ENCODE results near the gene MYOM1. TPM values are rescaled to one million over a fixed set of nuclear protein-coding genes. Genes with fewer than 3 reads are reported as not detected.

MYOM1 gene
- total RNA-seq, 1 experiment from 2014 or later, result 0.92 TPM

DNA sequence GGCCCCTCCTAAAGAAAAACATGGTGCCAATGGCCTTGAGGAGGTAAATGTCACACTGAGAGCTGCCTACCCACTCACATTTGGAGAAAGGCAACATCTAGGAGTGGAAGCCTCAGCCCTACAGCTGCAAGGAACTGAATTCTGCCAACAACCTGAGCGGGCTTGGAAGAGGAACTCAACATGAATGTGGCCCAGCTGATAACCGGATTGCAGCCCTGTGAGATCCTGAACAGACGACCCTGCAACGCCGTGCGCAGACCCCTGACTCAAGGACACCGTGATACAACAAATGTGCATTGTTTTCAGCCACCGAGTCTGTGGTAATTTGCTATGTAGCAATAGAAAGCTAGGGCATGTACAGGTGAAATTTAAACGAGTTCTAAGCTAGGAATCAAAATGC, 99.4 kb downstream of the MYOM1 start:
- Histone ChIP-seq H3K27ac (ENCODE audit: low read length) (no peak overlapping the region), H3K27me3 (ENCODE audit: control insufficient read depth, insufficient read depth, low read length) (no peaks in the 10 kb centered on the region), H3K4me3 (ENCODE audit: low read depth in 2 of 2, low read length in 2 of 2) (no peak overlapping the region), H3K9me3 (ENCODE audit: control insufficient read depth, insufficient read depth, low read depth, low read length) (no peaks in the 10 kb centered on the region), H3K36me3 (ENCODE audit: control insufficient read depth, insufficient read depth, low read length) (no peaks in the 10 kb centered on the region), H3K4me1 (ENCODE audit: control insufficient read depth, insufficient read depth, low read length) (no peaks in the 10 kb centered on the region)
- TF ChIP-seq, protein P1, sequence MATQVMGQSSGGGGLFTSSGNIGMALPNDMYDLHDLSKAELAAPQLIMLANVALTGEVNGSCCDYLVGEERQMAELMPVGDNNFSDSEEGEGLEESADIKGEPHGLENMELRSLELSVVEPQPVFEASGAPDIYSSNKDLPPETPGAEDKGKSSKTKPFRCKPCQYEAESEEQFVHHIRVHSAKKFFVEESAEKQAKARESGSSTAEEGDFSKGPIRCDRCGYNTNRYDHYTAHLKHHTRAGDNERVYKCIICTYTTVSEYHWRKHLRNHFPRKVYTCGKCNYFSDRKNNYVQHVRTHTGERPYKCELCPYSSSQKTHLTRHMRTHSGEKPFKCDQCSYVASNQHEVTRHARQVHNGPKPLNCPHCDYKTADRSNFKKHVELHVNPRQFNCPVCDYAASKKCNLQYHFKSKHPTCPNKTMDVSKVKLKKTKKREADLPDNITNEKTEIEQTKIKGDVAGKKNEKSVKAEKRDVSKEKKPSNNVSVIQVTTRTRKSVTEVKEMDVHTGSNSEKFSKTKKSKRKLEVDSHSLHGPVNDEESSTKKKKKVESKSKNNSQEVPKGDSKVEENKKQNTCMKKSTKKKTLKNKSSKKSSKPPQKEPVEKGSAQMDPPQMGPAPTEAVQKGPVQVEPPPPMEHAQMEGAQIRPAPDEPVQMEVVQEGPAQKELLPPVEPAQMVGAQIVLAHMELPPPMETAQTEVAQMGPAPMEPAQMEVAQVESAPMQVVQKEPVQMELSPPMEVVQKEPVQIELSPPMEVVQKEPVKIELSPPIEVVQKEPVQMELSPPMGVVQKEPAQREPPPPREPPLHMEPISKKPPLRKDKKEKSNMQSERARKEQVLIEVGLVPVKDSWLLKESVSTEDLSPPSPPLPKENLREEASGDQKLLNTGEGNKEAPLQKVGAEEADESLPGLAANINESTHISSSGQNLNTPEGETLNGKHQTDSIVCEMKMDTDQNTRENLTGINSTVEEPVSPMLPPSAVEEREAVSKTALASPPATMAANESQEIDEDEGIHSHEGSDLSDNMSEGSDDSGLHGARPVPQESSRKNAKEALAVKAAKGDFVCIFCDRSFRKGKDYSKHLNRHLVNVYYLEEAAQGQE (IDR thresholded peaks at IDR 0.05; ENCODE audit: insufficient read depth in 1 of 2, low read depth in 2 of 2, low read length in 1 of 2), result no peak
- no peak for TF ChIP-seq TCF7L2 (IDR thresholded peaks at IDR 0.05; ENCODE audit: low read depth, low read length)
- TF ChIP-seq, protein P2, sequence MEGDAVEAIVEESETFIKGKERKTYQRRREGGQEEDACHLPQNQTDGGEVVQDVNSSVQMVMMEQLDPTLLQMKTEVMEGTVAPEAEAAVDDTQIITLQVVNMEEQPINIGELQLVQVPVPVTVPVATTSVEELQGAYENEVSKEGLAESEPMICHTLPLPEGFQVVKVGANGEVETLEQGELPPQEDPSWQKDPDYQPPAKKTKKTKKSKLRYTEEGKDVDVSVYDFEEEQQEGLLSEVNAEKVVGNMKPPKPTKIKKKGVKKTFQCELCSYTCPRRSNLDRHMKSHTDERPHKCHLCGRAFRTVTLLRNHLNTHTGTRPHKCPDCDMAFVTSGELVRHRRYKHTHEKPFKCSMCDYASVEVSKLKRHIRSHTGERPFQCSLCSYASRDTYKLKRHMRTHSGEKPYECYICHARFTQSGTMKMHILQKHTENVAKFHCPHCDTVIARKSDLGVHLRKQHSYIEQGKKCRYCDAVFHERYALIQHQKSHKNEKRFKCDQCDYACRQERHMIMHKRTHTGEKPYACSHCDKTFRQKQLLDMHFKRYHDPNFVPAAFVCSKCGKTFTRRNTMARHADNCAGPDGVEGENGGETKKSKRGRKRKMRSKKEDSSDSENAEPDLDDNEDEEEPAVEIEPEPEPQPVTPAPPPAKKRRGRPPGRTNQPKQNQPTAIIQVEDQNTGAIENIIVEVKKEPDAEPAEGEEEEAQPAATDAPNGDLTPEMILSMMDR (IDR thresholded peaks at IDR 0.05), result no peak
- TF ChIP-seq SIN3A (IDR thresholded peaks at IDR 0.05; ENCODE audit: borderline replicate concordance, insufficient read depth, low read depth, low read length), result no peak
- no peak for TF ChIP-seq POLR2AphosphoS5 (IDR thresholded peaks at IDR 0.05; ENCODE audit: low read depth, low read length)
- DNase-seq (ENCODE audit: low read depth, low spot score) (no peak), ATAC-seq (no peak)
- BruUV-seq (replicated peaks), result no TSS peak
- ChIA-PET POLR2A (no interaction called here), CTCF (no interaction called here)
- in situ Hi-C loops (cut with HindIII; ENCODE audit: low pct_unique_long_range_greater_than_20kb, low sequenced_read_pairs), result no loop called here
- intact Hi-C loops (cut with micrococcal nuclease; ENCODE audit: unreplicated experiment), result no loop called here

DNA sequence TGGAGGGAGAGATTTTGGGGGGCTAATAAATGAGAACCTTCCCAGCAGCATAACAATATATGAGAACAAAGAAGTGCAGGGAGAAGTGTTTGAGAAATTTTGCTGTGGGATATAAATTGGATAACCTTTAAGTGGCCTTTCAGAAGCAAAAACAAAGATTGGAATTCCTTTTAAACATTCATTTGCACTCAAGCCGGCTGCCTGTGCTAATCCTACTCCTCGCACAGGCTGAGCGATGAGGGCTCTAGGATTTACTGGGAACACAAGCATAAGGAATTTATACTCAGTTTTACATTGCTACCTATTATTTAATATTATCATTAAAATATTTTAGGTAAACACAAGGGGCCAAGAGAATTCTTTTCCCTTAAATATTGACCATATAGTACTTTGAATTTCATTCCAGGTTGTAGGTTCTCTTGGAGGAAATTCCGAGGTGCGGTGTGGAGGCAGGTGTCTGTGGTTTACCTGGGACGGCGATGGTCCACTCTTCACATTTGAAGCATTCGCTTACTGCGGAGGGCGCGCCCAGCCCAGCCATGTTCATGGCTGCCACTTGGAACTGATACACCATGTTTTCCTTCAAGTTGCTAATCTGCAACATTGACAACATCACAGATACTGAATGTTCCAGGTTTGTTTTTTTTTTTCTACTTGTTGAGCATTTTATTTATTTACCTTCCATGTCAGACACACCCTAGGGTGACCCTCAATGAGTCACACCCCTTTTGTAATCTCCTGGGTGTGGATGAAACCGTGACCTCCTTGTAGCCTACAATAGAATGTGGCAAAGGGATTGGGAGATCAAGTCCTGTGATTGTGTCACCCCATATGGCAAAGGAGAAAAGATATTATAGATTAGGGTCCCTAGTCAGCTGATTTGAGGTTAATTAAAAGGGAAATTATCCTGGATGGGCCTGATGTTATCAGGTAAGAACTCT, 100.1 kb downstream of the MYOM1 start:
- H3K27ac ChIP-seq (ENCODE audit: low read length), result no peak overlapping the region
- no peaks in the 10 kb centered on the region for H3K27me3 ChIP-seq (ENCODE audit: control insufficient read depth, insufficient read depth, low read length)
- H3K4me3 ChIP-seq (ENCODE audit: low read depth in 2 of 2, low read length in 2 of 2), result no peak overlapping the region
- BruUV-seq (replicated peaks), result no TSS peak
- POLR2A ChIA-PET, result no interaction called here
- in situ Hi-C loops (cut with HindIII; ENCODE audit: low pct_unique_long_range_greater_than_20kb, low sequenced_read_pairs), result no loop called here
- intact Hi-C loops (cut with micrococcal nuclease; ENCODE audit: unreplicated experiment), result no loop called here
- H3K9me3 ChIP-seq (ENCODE audit: control insufficient read depth, insufficient read depth, low read depth, low read length), result no peaks in the 10 kb centered on the region
- no peaks in the 10 kb centered on the region for H3K36me3 ChIP-seq (ENCODE audit: control insufficient read depth, insufficient read depth, low read length)
- H3K4me1 ChIP-seq (ENCODE audit: control insufficient read depth, insufficient read depth, low read length), result no peaks in the 10 kb centered on the region
- DNase-seq (ENCODE audit: low read depth, low spot score) (peak; percentile 7), ATAC-seq (no peak)
- TF ChIP-seq, protein P1 (IDR thresholded peaks at IDR 0.05; ENCODE audit: insufficient read depth in 1 of 2, low read depth in 2 of 2, low read length in 1 of 2), result no peak
- TF ChIP-seq SIN3A (IDR thresholded peaks at IDR 0.05; ENCODE audit: borderline replicate concordance, insufficient read depth, low read depth, low read length) (no peak), TCF7L2 (IDR thresholded peaks at IDR 0.05; ENCODE audit: low read depth, low read length) (no peak), POLR2AphosphoS5 (IDR thresholded peaks at IDR 0.05; ENCODE audit: low read depth, low read length) (no peak)
- TF ChIP-seq, protein P2 (IDR thresholded peaks at IDR 0.05), result no peak
- CTCF ChIA-PET, result no interaction called here
